Thyroid gland (tissue), 4 donors: ENCODE data around the gene SH3RF3. TPM values are rescaled to one million over a fixed set of nuclear protein-coding genes. Genes with fewer than 3 reads are reported as not detected.

Experiments
- DNase-seq, 2 donors: peaks; one replicate each; pipeline ENCODE4 v3.0.0-alpha.2; 2019
- H3K27ac ChIP-seq, 3 donors: fragments of 200-600 bp; sonication (generic); 1 replicate in 2 of 3; 2 replicates in 1 of 3; pipeline ENCODE4 v1.5.1; 2016 to 2019; ENCODE audit warnings: mild to moderate bottlenecking in 1 of 3, moderate library complexity in 1 of 3
- H3K27me3 ChIP-seq: fragments of 200-600 bp; sonication (generic); one replicate; pipeline ENCODE4 v1.5.1; 2019
- H3K36me3 ChIP-seq, 2 donors: fragments of 200-600 bp; sonication (generic); one replicate each; pipeline ENCODE4 v1.5.1; 2016 to 2019
- H3K4me1 ChIP-seq, 2 donors: fragments of 200-600 bp; sonication (generic); one replicate each; pipeline ENCODE4 v1.5.1; 2017 to 2019
- H3K4me3 ChIP-seq, 3 donors: fragments of 200-600 bp; sonication (generic); replicated peaks in 1 of 3; 1 replicate in 2 of 3; 2 replicates in 1 of 3; pipeline ENCODE4 v1.5.1; 2016; ENCODE audit warnings: mild to moderate bottlenecking in 1 of 3
- H3K9me3 ChIP-seq: fragments of 200-600 bp; sonication (generic); one replicate; pipeline ENCODE4 v1.5.1; 2017
- POLR2A ChIP-seq, 2 donors: fragments of 450-650 bp; IDR thresholded peaks; one replicate each; pipeline ENCODE4 v1.6.1; 2017; ENCODE audit warnings: antibody characterized with exemption in 2 of 2, mild to moderate bottlenecking in 2 of 2, moderate library complexity in 1 of 2
- WGBS, 2 donors: methylation state at CpG; one replicate each; pipeline ENCODE4 v1.1.5; 2017; 5-methylcytosine and 5-hydroxymethylcytosine counted together
- intact Hi-C: fragments of 100-400 bp; cut with DNase I; formaldehyde crosslinking; loops from one replicate; pipeline ENCODE4 v1.15.1; 2023
- total RNA-seq, 4 donors: library from RNA; depleted of rRNA; stranded (reverse); fragments of >200 nt; gene quantifications; one replicate each; pipeline ENCODE4 v1.2.3, GENCODE V29; 2016
- TF ChIP-seq, protein P1 (sequence below), 6 experiments: fragments of 200-600 bp in 3 of 6; fragments of 450-650 bp in 3 of 6; sonication (generic) in 3 of 6; IDR thresholded peaks; one replicate each; pipeline ENCODE4 v1.5.1; 2016 to 2019; ENCODE audit warnings: antibody characterized with exemption in 6 of 6, mild to moderate bottlenecking in 2 of 6, inconsistent platforms in 1 of 6, moderate library complexity in 1 of 6

Gene SH3RF3
- total RNA-seq, 4 donors from 2014 or later: 2.1 to 7.4 (median 2.8) TPM

DNA sequence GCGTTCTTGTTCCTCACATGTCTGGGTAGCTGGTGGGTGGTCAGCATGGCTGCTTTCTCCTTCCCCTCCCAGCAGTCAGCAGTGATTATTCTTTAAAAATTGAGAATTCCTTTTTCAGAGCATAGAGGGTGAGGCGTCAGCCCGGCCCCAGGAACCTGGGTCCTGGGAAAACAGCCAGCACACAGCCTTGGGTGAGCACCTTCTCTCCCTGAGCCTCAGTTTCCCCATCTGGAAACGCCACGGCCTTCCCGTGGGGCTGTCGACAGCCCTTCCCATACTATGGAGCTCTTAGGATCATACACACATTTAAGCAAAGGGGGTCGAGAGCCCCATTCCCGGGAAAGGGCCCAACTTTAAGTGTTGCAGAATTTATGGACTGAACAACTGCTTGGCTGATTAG lies 73.5 kb downstream of the SH3RF3 start:
- H3K9me3 ChIP-seq: no peaks in the 10 kb centered on the region
- H3K36me3 ChIP-seq: no peaks in the 10 kb centered on the region
- no peak overlapping the region for H3K27ac ChIP-seq
- H3K27me3 ChIP-seq: no peaks in the 10 kb centered on the region
- 92 to 96% methylated on average over 9 of the region's 9 CpGs for WGBS, 2 donors
- TF ChIP-seq, protein P1, sequence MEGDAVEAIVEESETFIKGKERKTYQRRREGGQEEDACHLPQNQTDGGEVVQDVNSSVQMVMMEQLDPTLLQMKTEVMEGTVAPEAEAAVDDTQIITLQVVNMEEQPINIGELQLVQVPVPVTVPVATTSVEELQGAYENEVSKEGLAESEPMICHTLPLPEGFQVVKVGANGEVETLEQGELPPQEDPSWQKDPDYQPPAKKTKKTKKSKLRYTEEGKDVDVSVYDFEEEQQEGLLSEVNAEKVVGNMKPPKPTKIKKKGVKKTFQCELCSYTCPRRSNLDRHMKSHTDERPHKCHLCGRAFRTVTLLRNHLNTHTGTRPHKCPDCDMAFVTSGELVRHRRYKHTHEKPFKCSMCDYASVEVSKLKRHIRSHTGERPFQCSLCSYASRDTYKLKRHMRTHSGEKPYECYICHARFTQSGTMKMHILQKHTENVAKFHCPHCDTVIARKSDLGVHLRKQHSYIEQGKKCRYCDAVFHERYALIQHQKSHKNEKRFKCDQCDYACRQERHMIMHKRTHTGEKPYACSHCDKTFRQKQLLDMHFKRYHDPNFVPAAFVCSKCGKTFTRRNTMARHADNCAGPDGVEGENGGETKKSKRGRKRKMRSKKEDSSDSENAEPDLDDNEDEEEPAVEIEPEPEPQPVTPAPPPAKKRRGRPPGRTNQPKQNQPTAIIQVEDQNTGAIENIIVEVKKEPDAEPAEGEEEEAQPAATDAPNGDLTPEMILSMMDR (IDR thresholded peaks at IDR 0.05): no peak
- no peak for TF ChIP-seq POLR2A (IDR thresholded peaks at IDR 0.05)
- peaks cover 0 to 13% of the 10 kb centered on the region in 2 donors for H3K4me1 ChIP-seq
- no peak overlapping the region for H3K4me3 ChIP-seq
- DNase-seq: no peak
- intact Hi-C loops: no loop called here

DNA sequence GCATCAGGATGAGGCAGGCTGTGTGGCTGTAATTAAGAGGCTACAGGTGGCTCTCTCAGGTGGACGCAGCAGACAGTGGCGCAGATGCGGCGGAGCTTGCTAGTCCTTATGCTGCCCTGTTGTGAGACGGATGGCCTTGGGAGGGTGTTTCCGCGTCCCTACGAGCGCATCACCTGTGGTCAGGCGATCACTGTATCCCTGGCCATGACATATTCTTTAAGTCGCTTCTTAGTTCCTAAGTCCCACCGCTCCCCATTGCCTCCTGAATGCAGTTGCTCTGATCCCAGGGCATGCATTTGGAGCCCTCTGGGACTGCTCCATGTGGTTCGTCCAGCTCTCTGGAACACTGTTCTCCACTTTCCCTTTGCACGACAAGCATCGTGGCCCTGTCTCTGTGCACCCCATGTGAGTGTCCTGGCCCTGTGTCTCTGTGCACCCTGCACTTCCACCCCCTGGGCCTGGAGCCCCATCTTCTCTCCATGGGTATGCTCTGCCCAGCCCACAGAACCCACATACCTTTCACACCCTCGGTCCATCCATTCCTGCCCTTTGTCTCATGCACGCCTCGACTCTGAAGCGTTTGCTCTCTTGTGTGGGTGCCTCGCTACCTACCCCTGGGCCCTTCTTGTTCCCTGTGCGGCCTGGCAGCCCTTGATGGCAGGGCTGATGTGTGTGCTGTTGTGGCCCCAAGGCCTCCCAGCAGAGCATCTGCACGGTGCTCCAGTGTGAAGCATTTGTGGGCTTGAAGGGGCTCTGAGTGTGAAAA lies 74.4 kb downstream of the SH3RF3 start:
- WGBS, 2 donors: 91 to 97% methylated on average over 22 of the region's 22 CpGs

DNA sequence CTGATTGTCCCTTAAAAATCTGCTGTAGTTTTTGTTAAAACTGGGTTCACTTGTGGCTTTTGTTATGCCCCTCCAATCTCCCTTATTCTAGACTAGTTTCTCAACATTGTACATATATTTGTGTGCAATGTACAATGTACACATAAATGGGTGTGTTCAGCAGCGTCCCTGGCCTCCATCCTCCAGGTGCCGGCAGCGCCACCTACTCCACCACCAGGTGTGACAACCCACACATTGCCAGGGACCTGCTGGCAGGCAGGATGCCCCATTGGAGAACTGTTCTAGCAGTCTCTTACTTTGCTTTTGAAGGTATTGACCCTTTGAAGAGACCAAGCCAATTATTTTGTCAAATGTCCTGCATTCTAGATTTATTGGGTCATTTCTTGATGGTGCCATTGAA lies 75.4 kb downstream of the SH3RF3 start:
- 95 to 99% methylated on average over 3 of the region's 3 CpGs for WGBS, 2 donors
- Histone ChIP-seq H3K36me3 (no peaks in the 10 kb centered on the region), H3K27me3 (no peaks in the 10 kb centered on the region), H3K9me3 (no peaks in the 10 kb centered on the region), H3K4me3 (no peak overlapping the region), H3K4me1 (peaks cover 0 to 20% of the 10 kb centered on the region in 2 donors), H3K27ac (no peak overlapping the region)
- intact Hi-C loops: no loop called here
- TF ChIP-seq, protein P1 (IDR thresholded peaks at IDR 0.05): no peak
- no peak for TF ChIP-seq POLR2A (IDR thresholded peaks at IDR 0.05)
- DNase-seq: no peak

More for the DNA sequence above, 74.4 kb downstream of the SH3RF3 start:
- Histone ChIP-seq H3K9me3 (no peaks in the 10 kb centered on the region), H3K27me3 (no peaks in the 10 kb centered on the region), H3K27ac (no peak overlapping the region), H3K4me3 (no peak overlapping the region), H3K4me1 (peaks cover 0 to 13% of the 10 kb centered on the region in 2 donors), H3K36me3 (no peaks in the 10 kb centered on the region)
- no peak for DNase-seq
- no peak for TF ChIP-seq POLR2A (IDR thresholded peaks at IDR 0.05)
- TF ChIP-seq, protein P1 (IDR thresholded peaks at IDR 0.05): no peak
- intact Hi-C loops: no loop called here

DNA sequence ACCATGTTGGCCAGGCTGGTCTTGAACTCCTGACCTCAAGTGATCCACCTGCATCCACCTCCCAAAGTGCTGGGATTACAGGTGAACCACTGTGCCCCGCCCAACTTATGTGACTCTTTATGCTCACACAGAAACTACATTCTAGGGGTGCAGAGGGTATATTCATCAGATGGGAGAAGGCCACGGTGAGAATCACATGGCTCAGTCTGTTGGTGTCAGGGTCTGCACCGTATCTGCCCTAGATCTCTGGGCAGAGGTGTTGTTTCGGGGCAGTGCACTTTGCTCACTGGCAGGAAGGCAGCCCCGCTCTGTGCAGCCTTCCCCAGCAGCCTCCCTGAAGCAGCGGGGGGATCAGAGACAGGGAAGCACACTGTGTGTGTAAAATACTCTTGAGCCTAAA lies 76.4 kb downstream of the SH3RF3 start:
- WGBS, 2 donors: 95 to 99% methylated on average over 4 to 6 of the region's 6 CpGs
- Histone ChIP-seq H3K27ac (no peak overlapping the region), H3K9me3 (no peaks in the 10 kb centered on the region), H3K4me1 (peaks cover 0 to 27% of the 10 kb centered on the region in 2 donors), H3K4me3 (no peak overlapping the region), H3K27me3 (no peaks in the 10 kb centered on the region), H3K36me3 (no peaks in the 10 kb centered on the region)
- TF ChIP-seq POLR2A (IDR thresholded peaks at IDR 0.05): no peak
- TF ChIP-seq, protein P1 (IDR thresholded peaks at IDR 0.05): no peak
- no peak for DNase-seq
- intact Hi-C loops: no loop called here

DNA sequence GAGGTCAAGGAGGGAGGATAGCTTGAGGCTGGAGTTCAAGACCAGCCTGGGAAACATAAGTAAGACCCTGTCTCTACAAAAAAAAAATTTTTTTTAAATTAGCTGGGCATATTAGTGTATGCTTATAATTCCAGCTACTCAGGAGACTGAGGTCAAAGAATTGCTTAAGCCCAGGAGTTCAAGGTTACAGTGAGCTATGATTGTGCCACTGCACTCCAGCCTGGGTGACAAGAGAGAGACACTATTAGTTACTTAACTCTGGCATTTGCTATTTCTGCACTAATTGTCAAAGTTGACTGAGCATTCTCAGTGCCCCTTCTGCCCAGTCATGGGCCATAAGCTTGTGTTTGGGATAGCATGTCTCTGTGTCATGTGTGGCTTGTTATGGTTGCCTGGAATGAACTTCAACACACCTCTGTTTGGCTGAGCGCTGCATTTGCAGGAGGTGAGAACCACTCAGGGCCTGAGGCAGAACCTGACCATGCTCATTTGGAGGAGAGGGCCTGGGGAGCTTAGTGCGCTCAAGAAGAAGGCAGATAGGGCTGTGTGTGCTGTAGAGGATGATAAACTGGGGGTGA lies 77.7 kb downstream of the SH3RF3 start:
- no peaks in the 10 kb centered on the region for H3K36me3 ChIP-seq
- no peak overlapping the region for H3K27ac ChIP-seq
- no peaks in the 10 kb centered on the region for H3K27me3 ChIP-seq
- no peak for DNase-seq
- no peak overlapping the region for H3K4me3 ChIP-seq
- no peaks in the 10 kb centered on the region for H3K9me3 ChIP-seq
- H3K4me1 ChIP-seq: peaks cover 0 to 22% of the 10 kb centered on the region in 2 donors
- TF ChIP-seq POLR2A (IDR thresholded peaks at IDR 0.05): no peak
- TF ChIP-seq, protein P1 (IDR thresholded peaks at IDR 0.05): no peak
- intact Hi-C loops: no loop called here
- 95 to 100% methylated on average over 2 of the region's 2 CpGs for WGBS, 2 donors
